Erythroblast (primary cell): ENCODE measurements around the gene DZIP1L.

ENCODE experiments used
- GATA1 ChIP-seq: IDR thresholded peaks from 2 replicates; pipeline ENCODE4 v1.6.1; 2011; ENCODE audit warnings: low read depth, mild to moderate bottlenecking, control low read depth, low read length, moderate library complexity
- POLR2A ChIP-seq: IDR thresholded peaks from 2 replicates; pipeline ENCODE4 v1.6.1; 2011; ENCODE audit warnings: mild to moderate bottlenecking, low read length

GRCh38 chr3:138060792-138061191 is 54.6 kb downstream of the DZIP1L start:
- TF ChIP-seq POLR2A (no peak), GATA1 (no peak)
